ENCODE results near the gene SPTBN5. TPM values are rescaled to one million over a fixed set of nuclear protein-coding genes. Genes with fewer than 3 reads are reported as not detected.

SPTBN5 gene
- total RNA-seq, 2 experiments from 2014 or later = 1.2 to 1.5 TPM

- Mint-ChIP-seq H3K4me3 (no peak overlapping the region), H3K27me3 (no peaks in the 10 kb centered on the region), H3K27ac (no peak overlapping the region), H3K4me1 (peaks cover 48% of the 10 kb centered on the region), H3K9me3 (no peaks in the 10 kb centered on the region), H3K36me3 (ENCODE audit: low read depth) (peaks cover 5% of the 10 kb centered on the region)
- ChIA-PET CTCF (interaction anchor here (0.8 to 3.6 kb wide), 3 partner anchors 10 to 28 kb away, joined by 3 to 18 read pairs (median 9); no protein-coding TSS in a partner anchor), POLR2A (no interaction called here)
- no peak for DNase-seq
These were observed 28.5 kb upstream of the SPTBN5 start for GRCh38 chr15:41922353-41922752.

- ChIA-PET CTCF (interaction anchor here (2.6 to 3.6 kb wide), 2 partner anchors 10 to 16 kb away, joined by 9 to 18 read pairs; no protein-coding TSS in a partner anchor), POLR2A (interaction anchor here (0.8 kb wide), 1 partner anchor 48 kb away, joined by 3 read pairs; no protein-coding TSS in a partner anchor)
- no peak for DNase-seq
- Mint-ChIP-seq H3K36me3 (ENCODE audit: low read depth) (peaks cover 5% of the 10 kb centered on the region), H3K4me1 (peaks cover 45% of the 10 kb centered on the region), H3K27ac (peak overlapping the region; percentile 61), H3K27me3 (no peaks in the 10 kb centered on the region), H3K9me3 (no peaks in the 10 kb centered on the region), H3K4me3 (no peak overlapping the region)
These were observed 27.8 kb upstream of the SPTBN5 start for GRCh38 chr15:41921639-41922038.

- H3K4me3 Mint-ChIP-seq = no peak overlapping the region
- no peaks in the 10 kb centered on the region for H3K27me3 Mint-ChIP-seq
- CTCF ChIA-PET = interaction anchor here (0.9 to 3.6 kb wide), 3 partner anchors 11 to 16 kb away, joined by 4 to 18 read pairs (median 9); no protein-coding TSS in a partner anchor
- DNase-seq = no peak
- H3K36me3 Mint-ChIP-seq (ENCODE audit: low read depth) = peaks cover 7% of the 10 kb centered on the region
- peaks cover 45% of the 10 kb centered on the region for H3K4me1 Mint-ChIP-seq
- POLR2A ChIA-PET = interaction anchor here (0.8 kb wide), 1 partner anchor 49 kb away, joined by 3 read pairs; no protein-coding TSS in a partner anchor
- peak overlapping the region; percentile 61 for H3K27ac Mint-ChIP-seq
- H3K9me3 Mint-ChIP-seq = no peaks in the 10 kb centered on the region
These were observed 27.3 kb upstream of the SPTBN5 start for GRCh38 chr15:41921167-41921566.

- CTCF ChIA-PET = interaction anchor here (0.9 kb wide), 1 partner anchor 15 kb away, joined by 4 read pairs; no protein-coding TSS in a partner anchor
- H3K27me3 Mint-ChIP-seq = no peaks in the 10 kb centered on the region
- POLR2A ChIA-PET = no interaction called here
These were observed 26.2 kb upstream of the SPTBN5 start for GRCh38 chr15:41919954-41920538.

GRCh38 chr15:41919201-41919820 is 25.5 kb upstream of the SPTBN5 start:
- no peak for DNase-seq
- Mint-ChIP-seq H3K4me1 (peaks cover 40% of the 10 kb centered on the region), H3K27ac (peak overlapping the region; percentile 15), H3K36me3 (ENCODE audit: low read depth) (peaks cover 10% of the 10 kb centered on the region), H3K9me3 (no peaks in the 10 kb centered on the region), H3K4me3 (no peak overlapping the region), H3K27me3 (no peaks in the 10 kb centered on the region)
- POLR2A ChIA-PET = no interaction called here
- CTCF ChIA-PET = no interaction called here

More at GRCh38 chr15:41919954-41920538, 26.2 kb upstream of the SPTBN5 start:
- Mint-ChIP-seq H3K36me3 (ENCODE audit: low read depth) (peaks cover 10% of the 10 kb centered on the region), H3K27ac (no peak overlapping the region), H3K4me1 (peaks cover 43% of the 10 kb centered on the region), H3K4me3 (no peak overlapping the region), H3K9me3 (no peaks in the 10 kb centered on the region)
- no peak for DNase-seq

- peaks cover 10% of the 10 kb centered on the region for H3K36me3 Mint-ChIP-seq (ENCODE audit: low read depth)
- POLR2A ChIA-PET = no interaction called here
- no peak overlapping the region for H3K4me3 Mint-ChIP-seq
These were observed 24.8 kb upstream of the SPTBN5 start for GRCh38 chr15:41918506-41919126.

GRCh38 chr15:41917767-41918430 is 24.0 kb upstream of the SPTBN5 start:
- H3K4me3 Mint-ChIP-seq = no peak overlapping the region
- H3K27ac Mint-ChIP-seq = no peak overlapping the region
- peaks cover 10% of the 10 kb centered on the region for H3K36me3 Mint-ChIP-seq (ENCODE audit: low read depth)
- ChIA-PET POLR2A (no interaction called here), CTCF (interaction anchor here (0.8 kb wide), 1 partner anchor 71 kb away, joined by 3 read pairs; no protein-coding TSS in a partner anchor)
- peaks cover 32% of the 10 kb centered on the region for H3K4me1 Mint-ChIP-seq
- no peaks in the 10 kb centered on the region for H3K27me3 Mint-ChIP-seq
- no peaks in the 10 kb centered on the region for H3K9me3 Mint-ChIP-seq
- DNase-seq = no peak

More at GRCh38 chr15:41918506-41919126, 24.8 kb upstream of the SPTBN5 start:
- no peaks in the 10 kb centered on the region for H3K9me3 Mint-ChIP-seq
- no peak overlapping the region for H3K27ac Mint-ChIP-seq
- H3K4me1 Mint-ChIP-seq = peaks cover 33% of the 10 kb centered on the region
- no peaks in the 10 kb centered on the region for H3K27me3 Mint-ChIP-seq
- no peak for DNase-seq
- CTCF ChIA-PET = interaction anchor here (0.8 kb wide), 1 partner anchor 72 kb away, joined by 3 read pairs; no protein-coding TSS in a partner anchor

GRCh38 chr15:41915255-41915994 is 21.6 kb upstream of the SPTBN5 start:
- Mint-ChIP-seq H3K27ac (no peak overlapping the region), H3K4me3 (no peak overlapping the region), H3K9me3 (no peaks in the 10 kb centered on the region), H3K36me3 (ENCODE audit: low read depth) (peaks cover 13% of the 10 kb centered on the region), H3K27me3 (no peaks in the 10 kb centered on the region), H3K4me1 (peaks cover 20% of the 10 kb centered on the region)
- DNase-seq = no peak
- POLR2A ChIA-PET = no interaction called here
- CTCF ChIA-PET = interaction anchor here (0.5 to 2.6 kb wide), 5 partner anchors 9 to 346 kb away, joined by 3 to 9 read pairs (median 4); no protein-coding TSS in a partner anchor

GRCh38 chr15:41914411-41914810 is 20.6 kb upstream of the SPTBN5 start:
- CTCF ChIA-PET = interaction anchor here (2.1 kb wide), 1 partner anchor 10 kb away, joined by 9 read pairs; no protein-coding TSS in a partner anchor

GRCh38 chr15:41913256-41913655 is 19.4 kb upstream of the SPTBN5 start:
- ChIA-PET POLR2A (no interaction called here), CTCF (interaction anchor here (0.8 to 1.1 kb wide), 2 partner anchors 34 to 102 kb away, joined by 3 to 5 read pairs; no protein-coding TSS in a partner anchor)
- no peaks in the 10 kb centered on the region for H3K9me3 Mint-ChIP-seq

More at GRCh38 chr15:41914411-41914810, 20.6 kb upstream of the SPTBN5 start:
- peaks cover 20% of the 10 kb centered on the region for H3K4me1 Mint-ChIP-seq
- no peak for DNase-seq
- POLR2A ChIA-PET = no interaction called here
- H3K27me3 Mint-ChIP-seq = no peaks in the 10 kb centered on the region
- H3K9me3 Mint-ChIP-seq = no peaks in the 10 kb centered on the region
- no peak overlapping the region for H3K27ac Mint-ChIP-seq
- H3K4me3 Mint-ChIP-seq = no peak overlapping the region
- peaks cover 16% of the 10 kb centered on the region for H3K36me3 Mint-ChIP-seq (ENCODE audit: low read depth)

GRCh38 chr15:41911691-41912345 is 18.0 kb upstream of the SPTBN5 start:
- CTCF ChIA-PET = interaction anchor here (0.6 to 1.5 kb wide), 3 partner anchors 12 to 139 kb away, joined by 3 to 5 read pairs (median 3); no protein-coding TSS in a partner anchor
- peaks cover 27% of the 10 kb centered on the region for H3K36me3 Mint-ChIP-seq (ENCODE audit: low read depth)

More at GRCh38 chr15:41913256-41913655, 19.4 kb upstream of the SPTBN5 start:
- Mint-ChIP-seq H3K27ac (no peak overlapping the region), H3K27me3 (no peaks in the 10 kb centered on the region), H3K36me3 (ENCODE audit: low read depth) (peaks cover 20% of the 10 kb centered on the region), H3K4me1 (peaks cover 20% of the 10 kb centered on the region), H3K4me3 (no peak overlapping the region)
- no peak for DNase-seq

More at GRCh38 chr15:41911691-41912345, 18.0 kb upstream of the SPTBN5 start:
- Mint-ChIP-seq H3K4me1 (peaks cover 9% of the 10 kb centered on the region), H3K4me3 (no peak overlapping the region), H3K9me3 (no peaks in the 10 kb centered on the region), H3K27me3 (no peaks in the 10 kb centered on the region), H3K27ac (peak overlapping the region; percentile 13)
- no peak for DNase-seq
- POLR2A ChIA-PET = no interaction called here
